Measurements from ENCODE around the gene NHS.
"Not testable (repeated sequence)": the region's sequence is repeated elsewhere in the genome, so short reads cannot be mapped to it uniquely, and the experiment has no call there.

Gene NHS

GRCh38 chrX:17409566-17410290, 34.7 kb downstream of the NHS start:
- DNase-seq: no peak

- DNase-seq: no peak
Measured at GRCh38 chrX:17410651-17411050, 35.7 kb downstream of the NHS start.

GRCh38 chrX:17411205-17411604, 36.2 kb downstream of the NHS start:
- no peak for DNase-seq

DNA sequence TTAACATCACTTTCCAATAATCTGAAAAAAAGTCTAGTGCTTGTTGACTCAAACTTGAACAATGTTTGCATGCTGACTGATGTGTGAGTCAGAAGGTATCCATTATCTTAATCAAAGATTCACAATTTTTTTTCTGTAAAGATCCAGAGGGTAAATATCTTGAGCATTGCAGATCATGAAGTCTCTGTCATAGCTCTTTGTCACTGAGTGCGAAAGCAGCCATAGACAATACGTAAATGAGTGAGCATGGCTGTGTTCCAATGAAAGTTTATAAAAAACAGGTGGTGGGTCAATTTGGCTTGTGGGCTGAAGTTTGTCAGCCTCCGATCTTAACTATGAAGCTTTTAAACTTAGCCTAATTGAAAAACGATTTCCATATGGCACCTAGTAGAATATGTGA, 37.7 kb downstream of the NHS start:
- DNase-seq: no peak

- DNase-seq: no peak
Measured at GRCh38 chrX:17413228-17413627, 38.2 kb downstream of the NHS start.

DNA sequence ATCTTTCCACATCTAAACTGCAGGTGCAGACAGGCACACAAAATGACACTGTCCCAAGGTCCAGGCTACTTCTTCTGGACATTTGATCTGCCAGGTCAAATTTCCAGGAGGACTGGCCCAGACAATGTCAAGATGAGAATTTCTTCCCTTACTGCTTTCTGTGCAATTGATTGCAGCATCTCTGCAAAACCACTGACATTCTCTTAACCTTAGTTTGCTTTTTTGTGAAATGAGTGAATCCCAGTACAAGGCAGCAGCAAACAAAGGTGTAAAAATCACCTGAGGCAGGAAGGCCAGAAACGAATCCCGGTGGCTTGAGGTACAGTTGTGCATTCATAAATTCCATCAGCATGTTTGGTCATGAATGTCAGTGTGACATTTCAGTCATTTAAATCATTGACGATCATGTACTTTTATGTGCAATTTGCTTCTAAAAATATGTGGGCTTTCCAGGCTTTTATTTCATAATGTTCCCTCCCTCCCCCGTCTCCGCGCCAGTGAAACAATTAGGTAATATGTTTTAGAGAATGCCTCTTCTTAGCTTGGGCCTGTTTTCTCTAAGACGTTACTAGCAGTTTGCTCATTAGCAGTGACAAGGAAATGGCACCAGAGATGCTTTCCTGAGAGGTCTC, 39.1 kb downstream of the NHS start:
- no peak for DNase-seq

- DNase-seq: no peak
Measured at GRCh38 chrX:17414839-17415238, 39.8 kb downstream of the NHS start.

DNA sequence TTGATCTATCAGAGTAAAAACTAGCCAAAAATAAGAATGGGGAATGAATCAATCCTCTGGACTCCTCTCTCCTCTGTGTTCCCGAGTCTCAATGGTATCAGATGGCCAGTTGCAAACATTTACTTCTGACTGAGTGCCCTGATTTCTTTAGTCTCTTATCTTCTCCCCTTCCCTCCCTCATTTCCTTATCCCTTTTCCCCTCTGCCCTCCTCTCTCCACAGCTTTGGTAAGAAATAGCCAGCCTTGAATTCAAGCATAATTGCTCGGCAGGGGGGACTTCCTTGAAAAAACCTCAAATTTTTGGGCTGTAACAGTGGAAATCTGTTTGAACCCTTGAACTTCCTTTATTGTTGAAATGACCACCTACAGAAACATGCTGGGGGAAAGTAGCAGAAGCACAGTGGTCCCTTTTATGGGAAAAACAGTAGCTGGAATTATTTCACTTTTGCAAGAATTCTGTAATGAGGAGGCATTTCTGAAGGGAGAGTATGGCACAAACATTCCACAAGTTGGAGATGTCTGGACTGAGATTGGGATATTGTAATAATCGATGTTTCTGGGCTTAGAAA, 40.3 kb downstream of the NHS start:
- DNase-seq: no peak

GRCh38 chrX:17417372-17417771, 42.4 kb downstream of the NHS start:
- DNase-seq: no peak

DNA sequence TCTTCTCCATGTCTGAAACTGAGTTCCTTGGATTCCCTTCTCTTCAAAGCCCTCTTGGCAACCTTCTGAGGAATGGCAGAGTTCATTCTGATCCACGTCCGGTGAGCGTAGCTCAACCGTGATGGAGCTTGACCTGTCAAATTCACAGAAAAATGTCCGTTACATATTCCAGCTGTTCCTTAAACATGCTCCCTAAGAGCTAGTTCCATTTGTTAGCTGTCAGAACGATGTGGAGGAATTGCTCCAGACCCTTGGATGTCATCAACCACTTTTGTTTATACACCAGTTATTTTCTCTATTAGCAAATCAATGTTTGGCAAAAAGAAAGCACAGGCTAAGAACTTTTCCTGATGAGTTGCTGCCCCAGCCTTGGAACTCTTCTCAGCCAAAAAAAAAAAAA, 50.1 kb downstream of the NHS start:
- no peak for DNase-seq

DNA sequence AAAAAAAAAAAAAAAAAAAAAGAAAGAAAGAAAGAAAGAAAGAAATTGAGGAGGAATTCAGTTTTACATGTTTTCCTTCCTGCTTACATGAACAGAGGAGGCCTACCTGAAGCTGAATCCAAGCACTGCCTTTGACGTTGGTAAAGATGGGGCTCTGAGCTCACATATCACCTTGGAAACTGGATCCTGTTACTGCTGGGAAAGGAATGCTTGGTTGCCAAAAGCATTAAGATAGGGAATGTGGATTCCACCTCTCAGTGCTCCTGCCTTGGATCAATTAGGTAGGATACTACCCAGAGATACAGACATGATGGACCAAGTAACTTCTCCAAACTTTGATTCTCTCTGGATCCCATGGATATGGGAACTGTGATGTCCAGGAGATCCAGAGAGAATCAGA, 50.6 kb downstream of the NHS start:
- DNase-seq: no peak

DNA sequence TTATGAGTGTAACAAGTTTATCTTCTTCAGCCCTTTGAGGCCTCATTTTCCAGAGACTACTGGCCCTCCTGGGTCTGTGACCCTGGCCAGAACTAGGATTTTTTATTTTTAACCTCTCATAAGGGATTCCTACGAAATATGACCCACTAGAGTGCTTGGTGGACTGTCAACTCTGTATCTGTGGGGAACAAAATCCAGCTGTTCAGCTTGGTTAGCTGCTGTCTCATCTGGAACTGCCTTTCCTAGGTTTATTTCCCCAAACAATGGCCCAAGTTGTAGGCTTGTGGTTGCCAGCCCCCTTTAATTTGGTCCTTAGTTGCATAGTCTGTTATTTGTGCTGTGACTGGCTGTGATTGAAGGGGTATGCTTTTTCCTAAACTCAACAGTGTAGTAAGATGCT, 56.2 kb downstream of the NHS start:
- no peak for DNase-seq

DNA sequence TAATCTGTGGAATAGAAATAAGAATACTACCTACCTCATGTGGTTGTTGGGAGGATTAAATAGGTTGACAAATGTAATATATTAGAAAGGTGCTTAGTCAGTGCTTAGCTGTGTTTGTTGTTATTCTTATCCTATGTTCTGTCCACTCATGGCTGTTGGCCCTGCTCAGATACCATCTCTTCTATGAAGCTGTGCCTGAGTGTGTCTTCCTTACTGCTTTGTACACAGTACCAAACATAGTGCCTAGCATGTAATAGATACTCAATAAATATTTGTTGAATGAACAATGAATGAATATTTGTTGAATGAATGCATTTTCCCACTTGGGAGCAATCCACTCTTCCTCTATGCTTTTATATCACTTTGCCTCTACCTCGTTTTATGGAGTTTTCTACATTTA, 57.2 kb downstream of the NHS start:
- DNase-seq: no peak

DNA sequence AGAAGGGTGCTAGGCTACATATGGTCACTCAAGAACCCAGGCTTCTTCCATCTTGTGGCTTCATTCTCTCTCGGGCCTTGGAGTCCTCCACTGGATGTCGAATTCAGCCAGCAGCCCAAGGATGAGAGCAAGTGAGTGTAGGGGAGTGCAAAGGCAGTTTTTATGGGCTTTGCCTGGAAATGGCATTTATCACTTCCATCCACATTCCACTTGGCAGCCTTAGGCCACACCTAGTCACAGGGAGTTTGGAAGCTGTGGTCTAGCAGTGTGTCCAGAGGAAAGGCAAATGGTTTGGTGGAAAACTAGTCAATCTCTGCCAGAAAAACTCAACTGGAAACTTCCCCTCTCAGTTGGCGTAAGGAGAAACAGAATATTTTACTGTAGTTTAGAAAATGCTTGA, 59.0 kb downstream of the NHS start:
- no peak for DNase-seq

GRCh38 chrX:17435476-17435875, 60.5 kb downstream of the NHS start:
- no peak for DNase-seq

DNA sequence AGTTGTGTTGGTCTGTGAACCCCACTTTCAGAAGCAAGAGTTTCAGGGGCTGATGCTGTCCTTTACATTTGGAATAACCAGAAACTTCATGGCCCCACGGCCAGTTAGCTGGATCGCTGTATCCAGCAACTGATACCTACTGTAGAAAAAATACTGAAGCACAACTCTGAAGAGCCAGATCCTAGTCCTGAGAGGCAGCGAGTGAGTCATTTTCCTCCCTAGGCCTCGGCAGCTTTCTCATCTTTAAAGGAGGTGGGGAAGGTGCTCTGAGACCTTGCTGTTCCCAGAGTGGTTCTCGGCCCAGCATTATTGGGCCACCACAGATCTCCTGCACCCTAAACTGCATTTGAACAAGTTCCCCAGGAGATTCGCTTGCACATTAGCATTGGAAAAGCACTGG, 63.2 kb downstream of the NHS start:
- DNase-seq: no peak

DNA sequence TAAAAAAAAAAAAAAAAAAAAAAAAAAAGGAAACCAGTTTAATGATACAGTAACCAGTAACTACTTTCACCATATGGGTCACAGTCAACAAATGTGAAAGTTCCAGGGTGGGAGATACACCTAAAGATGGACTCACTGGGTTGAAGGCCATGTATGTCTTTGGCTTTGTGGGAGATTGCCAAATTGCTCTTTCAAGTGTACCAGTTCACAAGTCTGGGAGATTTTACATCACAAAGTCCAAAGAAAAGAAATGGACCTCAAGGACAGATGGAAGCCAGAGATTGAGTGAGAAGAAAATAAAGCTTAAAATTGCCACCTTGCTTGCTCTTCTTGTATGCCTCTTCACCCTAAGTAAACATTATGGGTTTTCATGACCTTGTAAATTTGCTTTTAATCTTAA, 65.3 kb downstream of the NHS start:
- no peak for DNase-seq

DNA sequence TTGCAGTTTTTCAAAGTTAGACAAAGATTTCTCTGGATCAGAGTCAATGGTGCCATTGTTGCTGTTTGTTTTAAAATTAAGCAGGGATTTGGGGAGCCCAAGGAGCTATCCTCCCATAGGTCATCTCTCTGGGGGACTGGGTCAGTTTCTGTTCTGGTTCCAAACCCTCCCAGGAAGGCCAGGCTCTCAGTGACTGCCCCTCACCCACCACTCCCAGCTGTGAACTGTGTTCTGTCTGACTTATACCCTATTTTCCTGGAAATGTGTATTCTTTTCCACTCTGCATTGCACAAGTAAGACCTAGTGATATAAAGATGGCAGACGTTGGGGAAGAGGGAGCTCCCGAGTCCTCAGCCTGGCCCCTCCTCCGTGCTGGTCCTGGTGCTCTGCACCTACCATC, 65.8 kb downstream of the NHS start:
- no peak for DNase-seq

DNA sequence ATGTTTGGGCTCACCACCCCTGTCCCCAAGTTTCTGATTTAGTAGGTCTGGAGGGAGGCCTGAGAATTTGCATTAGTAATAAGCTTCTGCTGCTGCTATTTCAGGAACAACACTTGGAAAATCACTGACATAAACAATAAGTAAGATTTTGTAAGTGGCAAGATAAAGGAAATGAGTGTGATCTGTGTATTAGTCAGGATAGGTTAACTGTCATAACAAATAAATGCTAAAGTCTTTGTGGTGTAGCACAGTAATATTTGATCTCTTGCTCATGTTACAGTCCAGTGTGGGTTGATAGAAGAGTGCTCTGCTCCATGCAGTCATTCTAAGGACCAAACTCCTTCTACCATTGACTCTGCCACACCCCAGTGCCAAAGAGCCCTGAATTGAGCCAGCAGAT, 67.0 kb downstream of the NHS start:
- no peak for DNase-seq

DNA sequence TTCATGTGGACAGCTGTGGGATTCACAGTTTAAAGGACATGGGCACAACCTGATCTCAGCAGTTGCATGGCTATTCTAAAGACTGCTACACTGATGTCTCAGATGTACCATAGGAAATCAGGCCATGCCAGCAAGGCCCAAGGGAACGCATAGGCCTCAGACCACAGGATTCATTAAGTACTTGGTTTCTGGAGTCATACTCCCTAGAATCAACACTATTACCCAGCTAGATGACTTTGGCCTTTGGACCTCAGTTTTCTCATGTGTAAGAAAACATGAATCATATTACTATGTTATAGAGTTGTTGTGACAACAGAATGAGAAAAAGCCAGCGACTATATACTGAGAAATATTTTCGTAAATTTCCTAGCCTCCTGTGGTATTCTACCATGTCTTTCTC, 67.9 kb downstream of the NHS start:
- no peak for DNase-seq

DNA sequence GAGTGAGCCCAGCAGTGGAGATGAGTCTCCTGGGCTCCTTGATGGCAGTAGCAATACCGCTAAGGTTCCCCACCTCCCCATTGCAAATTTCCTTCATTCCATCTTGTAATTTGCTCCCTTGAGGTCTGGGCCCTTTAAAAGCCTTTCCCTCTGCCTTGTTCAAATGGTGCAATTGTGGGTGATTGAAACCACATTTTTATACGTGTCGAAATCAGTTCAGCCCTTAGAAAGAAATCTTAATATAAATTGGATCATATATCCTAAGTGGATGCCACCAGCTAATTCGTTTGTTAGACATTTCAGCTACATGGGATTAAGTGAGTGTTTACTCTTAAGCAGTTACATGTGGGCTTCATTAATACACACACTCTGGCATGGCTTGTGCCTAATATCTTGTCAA, 68.6 kb downstream of the NHS start:
- DNase-seq: no peak

DNA sequence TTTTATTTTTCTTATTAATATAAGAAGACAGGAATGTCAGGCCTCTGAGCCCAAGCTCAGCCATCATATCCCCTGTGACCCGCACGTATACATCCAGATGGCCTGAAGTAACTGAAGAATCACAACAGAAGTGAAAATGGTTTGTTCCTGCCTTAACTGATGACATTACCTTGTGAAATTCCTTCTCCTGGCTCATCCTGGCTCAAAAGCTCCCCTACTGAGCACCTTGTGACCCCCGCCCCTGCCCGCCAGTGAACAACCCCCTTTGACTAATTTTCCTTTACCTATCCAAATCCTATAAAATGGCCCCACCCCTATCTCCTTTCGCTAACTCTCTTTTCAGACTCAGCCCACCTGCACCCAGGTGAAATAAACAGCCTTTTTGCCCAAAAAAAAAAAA, 71.3 kb downstream of the NHS start:
- DNase-seq: not testable (repeated sequence)

GRCh38 chrX:17448188-17448587, 73.2 kb downstream of the NHS start:
- no peak for DNase-seq

DNA sequence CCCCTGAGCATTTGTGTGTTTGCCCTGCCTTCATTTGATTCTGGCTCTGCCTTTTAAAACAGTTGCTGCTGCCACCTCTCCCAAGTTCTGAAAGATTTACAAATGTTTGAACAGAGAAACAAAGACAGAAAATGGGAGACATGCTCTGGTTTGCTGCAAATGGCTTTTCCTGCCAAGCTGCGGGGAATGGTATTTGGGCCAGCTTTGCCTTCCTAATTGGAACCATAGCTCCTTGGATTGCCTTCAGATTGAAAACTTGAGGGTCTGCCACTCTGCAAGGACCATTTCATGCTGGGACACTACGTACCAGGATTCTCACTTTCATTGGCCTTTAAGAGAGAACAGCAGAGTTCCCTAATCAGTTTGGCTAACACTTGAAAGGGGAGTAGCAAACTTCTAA, 74.9 kb downstream of the NHS start:
- no peak for DNase-seq

DNA sequence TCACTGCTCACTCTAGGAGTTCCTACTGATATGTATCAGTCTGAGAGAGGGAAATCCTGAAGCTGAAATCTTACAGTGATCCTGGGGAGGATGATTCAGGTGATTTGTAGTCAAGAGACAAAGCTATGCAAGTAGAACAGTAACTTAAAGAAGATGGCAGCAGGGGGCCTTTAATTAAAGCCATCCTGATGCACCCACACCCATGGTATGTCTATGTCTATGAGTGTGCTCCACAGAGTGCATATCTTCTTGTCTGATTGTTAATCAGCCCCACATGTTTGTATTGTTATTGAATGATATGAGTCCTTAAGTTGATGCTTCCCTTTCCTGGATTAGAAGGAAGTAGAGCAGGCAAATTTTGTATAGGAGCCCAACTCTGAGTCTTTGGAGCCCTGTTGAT, 78.8 kb downstream of the NHS start:
- DNase-seq: no peak
